Stimulated activated CD4-positive, alpha-beta T cell treated with anti-CD3 and anti-CD28 coated beads, Interleukin-15, amount 100 ng/mL, for 1 hour (primary cell): Measurements from ENCODE around the gene AGRP.

Experiments used
- DNase-seq, 2 donors: peaks; one replicate each; pipeline ENCODE4 v3.0.0-alpha.2; 2020; ENCODE audit warnings: low read depth in 1 of 2, low spot score in 1 of 2

The AGRP gene

DNA sequence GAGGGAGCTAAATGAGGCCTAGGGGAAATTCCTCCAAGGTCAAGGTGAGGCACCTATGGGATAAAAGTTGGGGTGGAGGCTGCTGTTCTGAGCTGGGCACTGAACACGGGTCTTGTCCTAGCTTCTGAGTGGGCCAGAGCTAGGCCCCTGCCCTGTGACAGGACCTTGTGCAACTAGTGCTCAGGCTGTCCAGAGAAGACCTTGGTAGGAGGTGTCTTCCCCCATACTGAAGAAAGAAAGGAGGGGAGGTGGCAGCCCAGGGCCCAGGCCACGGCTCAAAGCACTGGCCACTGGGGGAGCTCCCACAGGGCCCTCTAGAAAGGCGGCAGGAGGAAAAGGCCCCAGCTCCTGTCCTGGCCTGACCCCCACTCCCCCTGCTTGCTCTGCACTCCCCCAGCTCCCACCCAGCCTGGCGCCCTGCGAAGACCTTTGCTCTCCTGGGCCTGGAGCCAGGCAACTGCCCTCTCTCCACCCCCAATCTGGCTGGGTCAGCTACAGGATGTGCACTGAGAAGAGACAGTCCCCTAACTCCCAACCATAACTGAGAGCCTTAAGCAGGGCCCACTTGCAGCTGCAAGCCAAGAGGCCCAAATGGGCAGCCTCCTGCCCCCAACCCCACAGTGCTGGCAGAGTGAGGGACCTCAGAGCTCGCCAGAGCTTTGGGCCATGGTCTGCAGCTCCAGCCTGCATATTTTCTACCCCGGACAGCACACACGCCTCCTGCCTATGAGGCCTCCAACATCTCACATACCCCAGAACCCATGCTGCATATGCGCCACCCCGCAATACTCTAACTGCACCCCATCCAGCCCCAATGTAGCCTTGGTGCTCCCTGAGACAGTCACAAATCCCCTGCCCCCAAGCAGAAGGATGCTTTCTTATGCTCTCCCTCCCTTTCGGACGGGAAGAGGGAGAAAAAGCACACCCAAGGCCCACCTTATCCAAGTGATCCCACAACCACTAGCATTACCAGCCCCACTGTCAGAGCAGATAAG lies 37.1 kb downstream of the AGRP start:
- DNase-seq = no peak

DNA sequence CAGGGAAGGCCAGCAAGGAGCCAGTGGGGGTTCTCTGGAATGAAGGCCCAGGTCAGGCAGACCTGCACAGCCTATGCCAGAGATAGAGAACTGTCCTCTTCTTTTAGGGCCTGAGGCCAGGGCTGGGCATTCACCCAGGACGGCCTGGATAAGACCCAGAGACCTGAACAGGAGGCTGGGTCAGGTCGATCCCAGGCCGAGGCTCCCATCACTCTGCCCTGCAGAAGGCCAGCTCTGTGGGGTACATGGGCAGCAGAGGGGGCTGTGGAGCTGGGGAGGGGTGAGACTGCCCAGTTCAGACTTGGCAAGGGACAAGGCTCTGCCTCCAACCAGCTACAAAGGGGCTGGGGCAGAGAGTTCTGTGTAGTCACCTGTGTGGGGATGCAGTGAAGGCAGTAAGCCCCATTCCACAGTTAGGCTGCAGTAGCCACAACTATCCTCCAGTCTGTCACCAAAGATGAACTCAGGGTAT lies 37.9 kb downstream of the AGRP start:
- no peak for DNase-seq

DNA sequence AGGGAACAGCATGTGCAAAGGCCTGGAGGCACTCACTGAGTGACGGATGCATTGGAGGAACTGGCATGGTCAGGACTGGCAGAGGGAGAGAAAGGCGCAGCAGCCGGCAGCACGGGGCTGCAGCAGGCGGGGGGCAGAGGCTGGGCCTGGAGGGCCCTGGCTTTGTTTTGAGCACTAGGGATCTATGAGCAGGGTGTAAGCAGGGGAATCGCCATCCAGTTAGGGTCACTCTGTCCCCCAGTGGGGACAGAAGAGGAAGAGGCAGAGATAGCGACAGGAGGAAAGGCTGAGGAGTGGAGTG lies 38.3 kb downstream of the AGRP start:
- DNase-seq = no peak

DNA sequence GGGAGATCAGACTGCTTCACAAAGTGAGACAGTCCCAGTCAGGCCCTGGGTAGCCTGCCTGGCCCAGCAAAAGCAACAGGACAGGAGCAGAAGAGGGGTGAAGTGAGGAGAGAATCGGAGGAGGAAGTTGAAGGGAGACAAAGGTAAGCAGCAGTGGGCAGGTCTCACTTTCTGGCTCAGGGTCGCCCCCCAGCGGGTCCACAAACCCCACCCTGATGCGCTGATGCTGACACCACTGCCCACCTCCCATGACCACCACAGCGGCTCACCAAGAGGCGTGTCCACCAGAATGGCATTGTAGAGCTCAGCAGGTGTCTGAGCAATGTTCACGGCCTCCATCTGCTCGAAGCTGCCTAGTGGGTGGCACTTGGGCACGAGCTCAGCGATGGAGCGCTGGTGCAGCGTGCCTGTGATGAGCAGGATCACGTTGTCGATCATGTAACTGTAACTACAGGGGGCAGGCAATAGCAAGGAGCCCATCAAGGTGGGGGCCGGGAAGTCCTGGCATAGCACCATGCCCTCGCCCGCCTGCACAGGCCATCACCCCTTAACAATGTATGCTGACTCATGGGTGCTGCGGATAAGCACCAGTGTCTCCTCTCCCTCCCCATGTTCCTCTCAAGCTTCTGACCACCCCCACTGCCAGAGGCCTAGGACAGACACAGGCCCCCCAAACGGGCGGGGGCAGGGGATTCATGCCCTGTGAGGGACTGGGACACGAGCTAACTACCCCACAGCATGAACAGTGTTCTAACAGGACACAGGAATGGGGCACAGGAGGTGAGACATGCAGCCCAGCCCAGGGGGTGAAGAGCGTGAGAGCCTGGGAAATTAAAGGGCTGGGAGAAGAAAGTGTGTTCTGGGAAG lies 38.9 kb downstream of the AGRP start:
- DNase-seq = no peak

DNA sequence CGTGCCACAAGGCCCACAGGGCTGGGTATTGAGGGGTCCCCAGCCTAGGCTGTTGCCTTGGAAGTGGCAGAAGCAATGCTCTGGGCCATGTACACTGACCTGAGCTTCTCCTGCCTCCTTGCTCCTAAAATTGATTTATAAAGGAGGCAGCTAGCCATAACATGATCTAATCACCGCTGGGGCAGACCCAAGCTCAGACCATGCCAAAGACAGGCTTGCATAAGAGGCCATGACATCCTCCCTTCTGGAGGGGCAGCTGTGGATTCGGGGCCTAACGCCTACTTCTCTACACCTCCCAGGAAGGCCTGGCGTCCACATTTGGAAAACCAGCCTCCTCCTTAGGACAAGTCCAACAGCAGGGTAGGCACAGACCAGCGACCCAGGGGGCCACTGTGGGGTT lies 40.1 kb downstream of the AGRP start:
- no peak for DNase-seq

DNA sequence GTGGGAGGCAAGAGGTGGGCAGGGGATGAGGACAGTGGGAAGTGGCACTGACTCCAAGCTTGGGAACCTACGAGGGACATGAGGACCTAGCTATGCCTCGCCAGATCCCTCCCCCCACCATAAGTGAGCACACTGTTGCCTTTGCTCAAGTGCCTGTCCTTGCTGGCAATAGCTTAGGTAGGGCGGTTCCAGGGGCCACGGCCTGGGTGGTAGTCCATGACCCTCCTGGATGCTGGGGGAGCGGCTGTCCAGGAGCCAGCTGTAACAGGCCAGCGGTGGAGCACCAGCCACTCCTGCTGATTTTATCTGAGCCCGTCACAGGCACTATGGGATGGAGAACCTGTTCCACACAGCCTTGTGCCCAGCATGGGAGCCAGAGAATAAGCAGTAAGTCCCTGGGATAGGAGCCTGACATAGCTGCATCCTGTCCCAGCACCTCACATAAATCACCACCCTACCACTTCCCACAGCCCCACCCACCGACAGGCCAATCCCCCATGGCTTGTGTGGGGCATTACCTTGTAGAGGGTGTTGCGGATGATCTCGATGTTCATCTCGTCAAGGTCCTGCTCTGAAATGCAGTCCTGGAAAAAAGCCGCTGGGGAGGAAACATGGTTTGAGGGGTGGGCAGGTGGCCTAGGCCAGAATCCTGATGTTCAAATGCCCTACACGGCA lies 40.6 kb downstream of the AGRP start:
- DNase-seq = no peak

DNA sequence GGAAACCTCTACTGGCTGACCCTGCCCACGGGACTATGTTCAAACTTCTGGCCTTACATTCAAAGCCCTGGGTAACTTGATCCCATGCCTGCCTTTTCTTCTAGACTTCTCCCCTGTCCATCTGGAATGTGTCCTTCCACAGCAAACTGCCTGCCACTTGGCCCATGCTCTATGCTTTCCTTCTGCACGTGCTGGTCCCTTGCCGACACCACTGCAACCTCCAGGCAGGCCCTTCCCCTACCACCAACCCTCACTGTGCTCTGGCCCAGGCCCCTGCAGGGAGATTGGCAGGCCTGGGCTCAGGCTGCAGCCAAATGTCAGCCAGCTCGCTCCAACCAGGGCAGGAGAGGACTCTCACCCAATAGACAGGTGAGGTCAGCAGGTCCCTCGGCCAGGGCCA lies 41.4 kb downstream of the AGRP start:
- DNase-seq = no peak

DNA sequence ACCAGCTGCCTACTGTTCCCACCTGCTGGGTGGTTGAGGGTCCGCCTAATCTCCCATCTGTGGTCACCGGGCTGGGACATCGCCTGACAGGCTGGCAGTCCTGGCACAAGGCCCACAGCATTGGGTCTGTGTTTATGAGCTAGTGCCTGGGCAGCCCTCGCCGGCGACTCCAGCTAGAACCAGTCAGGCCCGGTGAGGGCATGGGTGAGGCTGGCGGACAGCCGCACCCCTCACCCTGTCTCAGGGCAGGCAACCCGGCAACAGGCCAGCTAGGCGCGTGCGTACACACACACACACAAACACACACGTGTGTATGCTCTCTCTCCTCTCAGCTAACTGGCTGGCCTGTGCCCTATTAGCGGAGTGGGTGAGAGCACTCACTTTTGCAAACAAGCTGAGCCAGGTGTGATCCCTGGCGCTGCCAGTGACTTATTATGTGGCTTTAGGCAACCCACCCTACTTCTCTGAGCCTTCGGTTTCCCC lies 42.0 kb downstream of the AGRP start:
- no peak for DNase-seq

DNA sequence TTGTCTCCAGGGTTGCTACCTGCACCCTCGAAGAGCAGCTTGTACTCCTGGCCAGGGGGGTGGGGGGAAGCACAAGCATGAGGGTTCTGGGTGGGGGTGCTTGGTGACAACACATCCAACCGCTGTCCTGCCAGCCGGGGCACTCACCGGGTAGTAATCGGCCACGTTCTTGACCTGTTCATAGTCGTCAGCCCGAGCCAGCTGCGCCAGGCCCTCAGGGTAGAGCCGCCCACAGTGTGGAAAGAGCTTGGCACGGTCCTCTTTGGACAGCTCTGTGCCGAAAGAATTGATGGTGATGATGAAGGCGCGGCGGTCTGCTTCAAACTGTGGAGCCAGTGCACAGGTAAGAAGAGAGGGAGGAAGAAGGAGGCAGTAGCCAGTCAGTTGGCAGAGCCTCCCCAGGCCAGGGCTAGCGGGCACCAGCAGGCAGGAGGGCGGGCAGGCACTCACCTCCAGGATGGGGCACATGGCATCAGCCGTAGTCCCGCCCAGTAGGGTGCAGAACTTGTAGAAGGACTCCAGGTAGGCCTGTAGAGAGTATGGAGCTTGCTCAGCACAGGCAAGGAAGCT lies 44.4 kb downstream of the AGRP start:
- no peak for DNase-seq

DNA sequence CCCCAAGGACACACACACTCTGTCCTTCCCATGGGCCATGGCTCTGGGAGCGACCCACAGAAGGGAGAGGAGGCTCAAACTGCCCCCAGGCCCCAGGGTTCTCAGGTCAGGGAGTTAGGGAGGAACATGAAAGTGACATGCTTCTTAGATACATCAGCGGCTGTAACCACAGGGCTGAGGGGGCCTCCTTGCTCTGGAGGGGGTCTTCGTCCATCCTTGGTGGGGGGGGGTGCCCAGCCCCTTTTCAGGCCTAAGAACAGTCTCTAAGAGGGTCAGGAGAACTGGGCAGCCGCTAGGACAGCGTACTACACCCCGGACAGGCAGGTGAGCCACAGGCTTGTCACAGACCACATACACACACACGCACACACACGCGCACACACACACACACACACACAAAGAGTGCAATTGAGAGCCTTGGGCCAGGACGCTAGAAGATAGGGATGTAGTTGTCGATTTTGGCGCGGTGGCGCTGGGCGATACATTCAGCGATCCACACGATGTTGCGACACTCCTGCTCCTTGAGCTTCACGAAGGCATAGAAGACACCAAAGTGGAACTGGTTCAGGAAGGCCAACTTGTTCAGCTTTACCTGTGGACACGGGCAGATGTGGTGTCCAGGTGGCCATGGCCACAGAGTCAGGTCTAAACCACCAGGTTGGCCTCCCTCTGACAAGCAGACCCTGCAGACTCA lies 45.1 kb downstream of the AGRP start:
- DNase-seq = no peak

DNA sequence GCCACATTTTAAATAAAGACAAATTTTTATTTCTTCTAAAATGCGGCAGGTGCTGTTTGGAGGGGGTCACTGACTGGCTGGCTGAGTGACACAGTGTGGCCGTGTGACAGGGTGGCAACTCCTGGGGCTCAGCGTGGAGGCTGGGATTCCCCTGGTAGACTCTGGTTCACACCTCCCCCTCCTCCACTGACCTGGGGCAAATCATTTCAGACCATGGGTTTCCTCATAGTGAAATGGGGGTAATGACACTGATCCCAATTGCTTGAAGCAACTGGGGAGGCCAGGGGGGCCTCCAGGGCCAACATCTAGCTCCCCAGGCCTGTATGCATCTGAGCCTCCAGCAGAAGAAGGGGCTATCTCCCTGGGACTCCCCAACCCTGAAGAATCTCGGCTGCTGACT lies 45.8 kb downstream of the AGRP start:
- no peak for DNase-seq

DNA sequence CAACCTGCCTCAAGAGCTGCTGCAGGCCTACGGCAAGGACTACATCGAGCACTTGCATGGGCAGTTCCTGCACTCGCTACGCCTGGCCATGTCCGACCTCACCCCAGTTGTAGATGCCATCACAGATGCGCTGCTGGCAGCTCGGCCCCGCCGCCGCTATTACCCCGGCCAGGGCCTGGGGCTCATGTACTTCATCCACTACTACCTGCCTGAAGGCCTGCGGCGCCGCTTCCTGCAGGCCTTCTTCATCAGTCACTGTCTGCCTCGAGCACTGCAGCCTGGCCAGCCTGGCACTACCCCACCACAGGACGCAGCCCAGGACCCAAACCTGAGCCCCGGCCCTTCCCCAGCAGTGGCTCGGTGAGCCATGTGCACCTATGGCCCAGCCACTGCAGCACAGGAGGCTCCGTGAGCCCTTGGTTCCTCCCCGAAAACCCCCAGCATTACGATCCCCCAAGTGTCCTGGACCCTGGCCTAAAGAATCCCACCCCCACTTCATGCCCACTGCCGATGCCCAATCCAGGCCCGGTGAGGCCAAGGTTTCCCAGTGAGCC lies 46.6 kb downstream of the AGRP start:
- DNase-seq = no peak

DNA sequence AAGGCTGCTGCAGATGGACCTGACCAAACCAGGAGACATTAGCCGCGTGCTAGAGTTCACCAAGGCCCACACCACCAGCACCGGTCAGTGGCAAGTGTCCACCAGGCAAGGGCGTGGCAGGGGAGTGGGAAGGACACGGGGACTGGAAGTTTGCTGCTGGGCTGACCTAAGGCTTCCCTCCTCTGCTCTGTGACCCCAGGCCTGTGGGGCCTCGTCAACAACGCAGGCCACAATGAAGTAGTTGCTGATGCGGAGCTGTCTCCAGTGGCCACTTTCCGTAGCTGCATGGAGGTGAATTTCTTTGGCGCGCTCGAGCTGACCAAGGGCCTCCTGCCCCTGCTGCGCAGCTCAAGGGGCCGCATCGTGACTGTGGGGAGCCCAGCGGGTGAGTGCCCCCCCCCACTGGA lies 47.6 kb downstream of the AGRP start:
- no peak for DNase-seq

DNA sequence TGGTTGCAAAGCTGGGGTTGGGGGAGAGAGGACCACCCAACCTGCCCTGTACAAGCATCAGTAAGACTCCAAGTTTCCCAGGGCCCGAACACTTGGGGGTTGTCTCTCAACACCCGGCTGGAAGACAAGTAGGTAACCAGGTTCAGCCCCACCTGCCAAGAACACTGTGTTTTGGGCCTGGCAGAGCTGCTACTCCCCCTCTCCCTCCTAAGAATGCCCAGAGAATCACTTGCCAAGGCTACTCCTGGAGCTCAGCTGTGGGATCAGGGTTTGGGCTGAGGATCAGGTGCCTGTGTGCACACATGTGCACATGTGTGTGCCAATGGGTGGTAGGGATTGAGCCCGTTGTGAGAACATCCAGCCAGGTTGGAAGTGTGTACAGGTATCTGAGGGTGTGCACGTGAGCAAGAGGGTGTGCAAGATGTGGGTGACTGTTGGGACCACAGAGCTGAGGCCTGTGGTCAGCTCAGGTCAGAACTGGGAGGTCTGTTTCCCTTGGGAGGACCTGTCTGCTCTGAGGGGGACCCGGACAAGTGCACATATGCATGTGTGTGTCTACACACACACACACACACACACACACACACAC lies 50.1 kb downstream of the AGRP start:
- no peak for DNase-seq
